Lower lobe of right lung (tissue), 2 donors: ENCODE results near the gene TRIM16. TPM values are rescaled to one million over a fixed set of nuclear protein-coding genes. Genes with fewer than 3 reads are reported as not detected.
"Not testable (repeated sequence)": the region's sequence is repeated elsewhere in the genome, so short reads cannot be mapped to it uniquely, and the experiment has no call there.

Experiments
- ATAC-seq, 2 donors: fragments of 200-7000 bp; cut with Tn5 transposase; one replicate each; pipeline ENCODE4 v1.9.1; 2020 to 2022; ENCODE audit warnings: mild to moderate bottlenecking in 2 of 2, moderate library complexity in 2 of 2
- DNase-seq: peaks from one replicate; pipeline ENCODE4 v3.0.0-alpha.2; 2020
- H3K27ac ChIP-seq: fragments of 200-600 bp; one replicate; pipeline ENCODE4 v1.8.0; 2022
- H3K27me3 ChIP-seq: fragments of 200-600 bp; one replicate; pipeline ENCODE4 v1.8.0; 2022; ENCODE audit warnings: low read depth
- H3K36me3 ChIP-seq: fragments of 200-600 bp; one replicate; pipeline ENCODE4 v1.8.0; 2022; ENCODE audit warnings: mild to moderate bottlenecking
- H3K4me1 ChIP-seq: fragments of 200-600 bp; one replicate; pipeline ENCODE4 v1.8.0; 2022
- H3K4me3 ChIP-seq: fragments of 200-600 bp; one replicate; pipeline ENCODE4 v1.8.0; 2022; ENCODE audit warnings: mild to moderate bottlenecking
- H3K9me3 ChIP-seq: fragments of 200-600 bp; one replicate; pipeline ENCODE4 v1.8.0; 2022
- intact Hi-C: fragments of 100-400 bp; cut with DNase I; formaldehyde crosslinking; loops from one replicate; pipeline ENCODE4 v1.11.0; 2022
- total RNA-seq: library from RNA; stranded (reverse); fragmentation: NEBNext Ultra II Directional; extraction: Animal tissue kit (Norgen Biotek cat#: 25700); gene quantifications from one replicate; pipeline ENCODE4 v1.2.1, GENCODE V29; 2021
- TF ChIP-seq, protein P1 (sequence below): fragments of 200-600 bp; IDR thresholded peaks from one replicate; pipeline ENCODE4 v1.8.0; 2022; ENCODE audit warnings: antibody characterized with exemption, mild to moderate bottlenecking
- donor health status: DM: no; HTN: yes; CAD: no; lungs with severe emphysema.

TRIM16 gene
- total RNA-seq, 1 donor from 2014 or later = 20.6 TPM

DNA sequence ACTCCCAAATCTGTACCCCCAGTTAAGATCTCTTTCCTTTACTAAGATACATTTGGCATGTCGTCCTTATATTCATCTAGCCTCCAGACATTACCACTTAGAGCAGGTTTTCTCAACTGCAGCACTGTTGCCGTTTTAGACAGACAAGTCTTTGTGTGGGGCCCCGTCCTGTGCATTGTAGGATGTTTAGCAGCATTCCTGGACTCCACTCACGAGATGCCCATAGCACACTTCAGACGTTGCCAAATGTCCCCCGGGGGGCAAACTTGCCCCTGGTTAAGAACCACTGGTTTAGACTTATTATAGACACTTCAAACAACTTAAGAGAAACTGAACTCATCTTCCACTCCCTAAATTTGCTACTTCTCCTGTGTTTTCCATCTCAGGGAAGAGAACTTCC, 8.1 kb downstream of the TRIM16 start:
- DNase-seq, H3K4me1 ChIP-seq, H3K9me3 ChIP-seq, H3K36me3 ChIP-seq, H3K4me3 ChIP-seq, ATAC-seq, H3K27ac ChIP-seq, intact Hi-C loops, H3K27me3 ChIP-seq: not testable (repeated sequence)

DNA sequence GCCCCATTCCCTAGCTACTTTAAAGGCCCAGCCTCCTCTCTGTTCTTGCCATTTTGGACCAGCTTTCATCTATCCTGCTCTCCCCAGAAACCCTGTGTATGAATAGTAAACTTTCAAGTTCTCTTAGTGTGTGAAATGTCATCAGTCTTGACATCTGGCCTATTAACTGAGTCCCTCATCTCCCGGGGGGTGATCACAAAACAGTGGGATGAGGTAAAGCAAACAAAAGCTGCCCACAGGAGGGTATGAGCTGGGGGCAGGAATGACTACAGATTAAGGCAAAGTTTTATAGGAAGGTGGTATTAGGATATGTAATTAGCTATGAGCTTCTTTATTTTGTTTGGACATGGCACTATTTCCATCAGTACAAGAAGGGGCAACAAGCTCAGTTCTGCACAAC, 9.5 kb downstream of the TRIM16 start:
- DNase-seq, H3K36me3 ChIP-seq, intact Hi-C loops, H3K9me3 ChIP-seq, H3K4me1 ChIP-seq, ATAC-seq, H3K27ac ChIP-seq, H3K27me3 ChIP-seq, H3K4me3 ChIP-seq: not testable (repeated sequence)

DNA sequence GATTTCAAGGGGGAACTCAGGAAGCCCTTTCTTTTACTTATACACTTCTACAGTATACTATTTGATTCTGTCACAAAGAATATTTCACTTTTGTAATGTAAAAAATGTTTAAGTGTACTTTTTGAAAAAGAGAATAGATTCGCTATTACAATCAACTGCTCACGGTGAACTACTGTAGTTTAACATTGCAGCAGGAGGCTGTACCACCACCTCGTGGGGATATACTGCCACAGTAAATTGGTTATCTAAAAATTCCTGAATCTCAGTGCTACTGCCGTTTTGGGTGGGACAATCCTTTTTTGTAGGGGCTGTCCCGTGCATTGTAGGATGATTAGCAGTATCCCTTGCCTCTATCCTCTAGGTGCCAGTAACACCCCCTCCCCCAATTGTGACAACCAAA, 14.6 kb downstream of the TRIM16 start:
- DNase-seq, H3K36me3 ChIP-seq, H3K9me3 ChIP-seq, intact Hi-C loops, H3K27me3 ChIP-seq, H3K4me1 ChIP-seq, H3K27ac ChIP-seq, H3K4me3 ChIP-seq: not testable (repeated sequence)
- peak in 1 of 2 donors; percentile 29 for ATAC-seq

- Histone ChIP-seq H3K4me3 (no peak overlapping the region), H3K9me3 (no peaks in the 10 kb centered on the region), H3K36me3 (no peaks in the 10 kb centered on the region), H3K4me1 (peaks cover 13% of the 10 kb centered on the region), H3K27me3 (no peaks in the 10 kb centered on the region), H3K27ac (no peak overlapping the region)
- intact Hi-C loops = no loop called here
- TF ChIP-seq, protein P1, sequence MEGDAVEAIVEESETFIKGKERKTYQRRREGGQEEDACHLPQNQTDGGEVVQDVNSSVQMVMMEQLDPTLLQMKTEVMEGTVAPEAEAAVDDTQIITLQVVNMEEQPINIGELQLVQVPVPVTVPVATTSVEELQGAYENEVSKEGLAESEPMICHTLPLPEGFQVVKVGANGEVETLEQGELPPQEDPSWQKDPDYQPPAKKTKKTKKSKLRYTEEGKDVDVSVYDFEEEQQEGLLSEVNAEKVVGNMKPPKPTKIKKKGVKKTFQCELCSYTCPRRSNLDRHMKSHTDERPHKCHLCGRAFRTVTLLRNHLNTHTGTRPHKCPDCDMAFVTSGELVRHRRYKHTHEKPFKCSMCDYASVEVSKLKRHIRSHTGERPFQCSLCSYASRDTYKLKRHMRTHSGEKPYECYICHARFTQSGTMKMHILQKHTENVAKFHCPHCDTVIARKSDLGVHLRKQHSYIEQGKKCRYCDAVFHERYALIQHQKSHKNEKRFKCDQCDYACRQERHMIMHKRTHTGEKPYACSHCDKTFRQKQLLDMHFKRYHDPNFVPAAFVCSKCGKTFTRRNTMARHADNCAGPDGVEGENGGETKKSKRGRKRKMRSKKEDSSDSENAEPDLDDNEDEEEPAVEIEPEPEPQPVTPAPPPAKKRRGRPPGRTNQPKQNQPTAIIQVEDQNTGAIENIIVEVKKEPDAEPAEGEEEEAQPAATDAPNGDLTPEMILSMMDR = no peak
- ATAC-seq (no peak), DNase-seq (no peak)
Observed at GRCh38 chr17:15663691-15664090, 20.4 kb downstream of the TRIM16 start.

GRCh38 chr17:15663176-15663575, 20.9 kb downstream of the TRIM16 start:
- H3K4me3 ChIP-seq = no peak overlapping the region
- no peak for ATAC-seq
- no peak overlapping the region for H3K27ac ChIP-seq
- TF ChIP-seq, protein P1 = no peak
- no peaks in the 10 kb centered on the region for H3K27me3 ChIP-seq
- H3K36me3 ChIP-seq = no peaks in the 10 kb centered on the region
- intact Hi-C loops = no loop called here
- H3K9me3 ChIP-seq = no peaks in the 10 kb centered on the region
- DNase-seq = no peak
- H3K4me1 ChIP-seq = peaks cover 13% of the 10 kb centered on the region

GRCh38 chr17:15662681-15663080, 21.4 kb downstream of the TRIM16 start:
- no peaks in the 10 kb centered on the region for H3K36me3 ChIP-seq
- no peak for ATAC-seq
- no peak for DNase-seq
- intact Hi-C loops = no loop called here
- peaks cover 13% of the 10 kb centered on the region for H3K4me1 ChIP-seq
- H3K27ac ChIP-seq = no peak overlapping the region
- TF ChIP-seq, protein P1 = no peak
- no peaks in the 10 kb centered on the region for H3K27me3 ChIP-seq
- no peaks in the 10 kb centered on the region for H3K9me3 ChIP-seq
- H3K4me3 ChIP-seq = no peak overlapping the region

DNA sequence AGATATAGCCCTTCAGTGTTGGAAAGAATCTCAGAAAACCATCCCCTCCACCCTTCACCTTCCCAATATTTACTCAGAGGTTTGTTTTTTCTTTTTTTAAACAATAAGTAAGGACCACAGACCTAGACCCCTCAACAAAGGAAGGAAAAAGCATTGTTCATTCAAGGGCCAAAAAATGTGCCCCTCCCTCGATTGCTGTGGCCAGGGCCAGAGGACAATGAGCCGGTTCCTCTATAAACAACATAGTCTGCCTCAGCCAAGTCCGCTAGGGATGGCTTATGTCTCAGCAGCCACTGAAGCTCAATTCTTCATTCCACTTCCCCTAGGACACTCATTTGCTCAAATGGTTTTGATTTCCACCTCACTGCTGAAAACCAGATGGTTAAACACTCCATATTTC, 24.0 kb downstream of the TRIM16 start:
- intact Hi-C loops = no loop called here
- no peak overlapping the region for H3K4me3 ChIP-seq
- ATAC-seq = no peak
- no peaks in the 10 kb centered on the region for H3K36me3 ChIP-seq
- TF ChIP-seq, protein P1 = no peak
- DNase-seq = no peak
- peaks cover 13% of the 10 kb centered on the region for H3K4me1 ChIP-seq
- H3K27ac ChIP-seq = peak overlapping the region; percentile 71
- H3K27me3 ChIP-seq = no peaks in the 10 kb centered on the region
- H3K9me3 ChIP-seq = no peaks in the 10 kb centered on the region
